GM12892 (cell line): ENCODE data around the gene ARIH2.
"Not testable (repeated sequence)": the region's sequence is repeated elsewhere in the genome, so short reads cannot be mapped to it uniquely, and the experiment has no call there.

Source experiments
- DNase-seq: peaks from one replicate; pipeline ENCODE4 v3.0.0; 2011; ENCODE audit not compliant: insufficient read length
- FAIRE-seq: peaks from 2 replicates; lab custom pipeline; 2011; peaks lifted over from hg19 to GRCh38; lab: Jason Lieb, UNC
- POLR2A ChIP-seq: IDR thresholded peaks from 2 replicates; pipeline ENCODE4 v1.6.1; 2011; ENCODE audit warnings: low read depth, low read length, control low read depth
- POLR2AphosphoS5 ChIP-seq: IDR thresholded peaks from 2 replicates; pipeline ENCODE4 v1.6.1; 2011; ENCODE audit warnings: low read depth, low read length, control low read depth
- TAF1 ChIP-seq: IDR thresholded peaks from 2 replicates; pipeline ENCODE4 v1.6.1; 2011; ENCODE audit warnings: low read depth, mild to moderate bottlenecking, control low read depth, low read length, borderline replicate concordance

The ARIH2 gene

GRCh38 chr3:49007771-49008528, 89.3 kb downstream of the ARIH2 start:
- FAIRE-seq: peak; percentile 40
- peak; percentile 86 for DNase-seq
- TF ChIP-seq POLR2AphosphoS5: no peak; the same call in 1 of the 2 replicates
- TF ChIP-seq POLR2A: no peak
- no peak for TF ChIP-seq TAF1

- DNase-seq, FAIRE-seq: not testable (repeated sequence)
These were observed 90.0 kb downstream of the ARIH2 start for GRCh38 chr3:49008627-49009026.

DNA sequence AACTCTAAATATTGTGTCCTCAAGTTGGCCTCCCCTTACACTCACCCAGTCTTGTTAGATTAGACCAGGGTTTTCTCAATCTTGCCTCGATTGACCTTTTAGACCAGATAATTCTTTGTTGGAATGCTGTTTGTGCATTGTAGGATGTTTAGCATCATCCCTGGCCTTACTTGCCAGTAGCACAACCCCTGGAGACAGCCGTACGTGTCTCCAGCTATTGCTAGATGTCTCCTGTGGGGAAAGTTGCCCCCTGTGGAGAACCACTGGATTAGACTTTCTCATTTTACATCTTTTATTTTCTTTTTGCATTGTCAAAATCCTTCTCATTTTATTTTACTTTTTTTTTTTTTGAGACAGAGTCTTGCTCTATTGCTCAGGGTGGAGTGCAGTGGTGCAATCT, 90.8 kb downstream of the ARIH2 start:
- FAIRE-seq (no peak), DNase-seq (no peak)
- TF ChIP-seq TAF1 (no peak), POLR2AphosphoS5 (no peak), POLR2A (no peak)

- no peak for TF ChIP-seq POLR2A
- no peak for TF ChIP-seq POLR2AphosphoS5
- no peak for TF ChIP-seq TAF1
- DNase-seq: no peak
- no peak for FAIRE-seq
These were observed 93.9 kb downstream of the ARIH2 start for GRCh38 chr3:49012441-49013017.

GRCh38 chr3:49013113-49013737, 94.6 kb downstream of the ARIH2 start:
- peak; percentile 1; the same call in 1 of the 2 replicates for TF ChIP-seq POLR2A
- no peak for TF ChIP-seq TAF1
- peak; percentile 71 for TF ChIP-seq POLR2AphosphoS5
- DNase-seq: no peak
- FAIRE-seq: no peak

DNA sequence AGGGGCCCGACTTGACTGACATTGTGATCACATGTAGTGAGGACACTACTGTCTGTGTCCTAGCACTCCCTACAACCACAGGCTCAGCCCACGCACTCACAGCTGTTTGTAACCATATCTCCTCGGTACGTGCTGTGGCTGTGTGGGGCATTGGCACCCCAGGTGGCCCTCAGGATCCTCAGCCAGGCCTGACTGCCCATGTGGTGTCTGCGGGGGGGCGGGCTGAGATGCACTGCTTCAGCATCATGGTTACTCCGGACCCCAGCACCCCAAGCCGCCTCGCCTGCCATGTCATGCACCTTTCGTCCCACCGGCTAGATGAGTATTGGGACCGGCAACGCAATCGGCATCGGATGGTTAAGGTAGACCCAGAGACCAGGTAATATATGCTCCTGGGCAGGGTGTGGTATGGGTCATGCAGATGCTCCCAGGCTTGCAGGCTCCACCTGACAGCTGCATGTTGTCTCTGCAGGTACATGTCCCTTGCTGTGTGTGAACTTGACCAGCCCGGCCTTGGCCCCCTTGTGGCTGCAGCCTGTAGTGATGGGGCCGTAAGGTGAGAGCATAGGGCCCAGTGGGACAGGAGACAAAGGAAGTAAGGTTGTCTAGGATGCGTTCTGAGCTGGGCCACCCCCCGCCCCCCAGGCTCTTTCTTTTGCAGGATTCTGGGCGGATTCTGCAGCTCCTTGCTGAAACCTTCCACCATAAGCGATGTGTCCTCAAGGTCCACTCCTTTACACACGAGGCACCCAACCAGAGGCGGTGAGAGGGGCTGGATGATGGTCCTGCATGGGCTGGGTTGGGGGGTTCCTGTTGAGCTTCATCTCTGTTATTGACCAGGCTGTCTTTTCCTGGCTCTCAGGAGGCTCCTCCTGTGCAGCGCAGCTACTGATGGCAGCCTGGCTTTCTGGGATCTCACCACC, 95.4 kb downstream of the ARIH2 start:
- DNase-seq: peak; percentile 61
- FAIRE-seq: peak; percentile 44
- TF ChIP-seq TAF1: no peak
- peak; percentile 62 for TF ChIP-seq POLR2A
- no peak; the same call in 1 of the 2 replicates for TF ChIP-seq POLR2AphosphoS5

DNA sequence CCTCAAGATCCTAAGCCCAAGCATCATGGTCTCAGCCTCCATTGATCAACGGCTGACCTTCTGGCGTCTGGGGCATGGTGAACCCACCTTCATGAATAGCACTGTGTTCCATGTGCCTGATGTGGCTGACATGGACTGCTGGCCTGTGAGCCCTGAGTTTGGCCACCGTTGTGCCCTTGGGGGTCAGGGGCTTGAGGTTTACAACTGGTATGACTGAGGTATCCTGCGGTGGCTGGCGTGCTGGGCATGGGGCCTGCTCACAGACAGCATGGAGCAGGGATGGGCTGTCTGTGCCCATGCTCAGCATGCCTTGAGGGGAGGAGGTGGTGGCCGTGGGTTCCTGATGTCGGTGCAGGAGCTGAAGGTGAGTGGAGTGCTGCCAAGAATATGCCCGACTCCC, 96.4 kb downstream of the ARIH2 start:
- DNase-seq (no peak), FAIRE-seq (no peak)
- TF ChIP-seq TAF1: no peak
- TF ChIP-seq POLR2A: no peak
- TF ChIP-seq POLR2AphosphoS5: no peak; the same call in none of the 2 replicates

DNA sequence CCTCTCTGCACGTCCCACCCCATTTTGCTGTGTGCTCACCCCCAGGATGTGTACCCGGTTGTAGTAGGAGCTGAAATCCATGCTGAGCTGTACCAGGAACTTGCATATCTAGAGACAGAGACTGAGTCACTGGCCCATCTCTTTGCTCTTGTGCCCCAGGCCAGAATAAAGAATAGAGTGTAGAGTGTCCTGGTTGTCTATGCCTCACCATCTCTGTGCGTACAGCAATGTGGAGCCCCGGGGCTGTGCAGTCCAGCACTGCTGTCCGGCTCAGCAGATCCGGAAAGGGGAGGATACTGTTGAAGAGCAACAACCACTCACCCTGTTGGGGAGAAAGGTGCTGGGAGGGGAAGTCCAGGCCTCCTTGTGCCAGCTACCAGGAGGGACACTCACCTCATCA, 97.1 kb downstream of the ARIH2 start:
- no peak for FAIRE-seq
- no peak for TF ChIP-seq POLR2A
- TF ChIP-seq POLR2AphosphoS5: no peak; the same call in 1 of the 2 replicates
- no peak for TF ChIP-seq TAF1
- DNase-seq: no peak

- FAIRE-seq (no peak), DNase-seq (no peak)
- TF ChIP-seq POLR2AphosphoS5 (no peak), POLR2A (peak; percentile 66), TAF1 (no peak)
These were observed 98.0 kb downstream of the ARIH2 start for GRCh38 chr3:49016414-49017228.

DNA sequence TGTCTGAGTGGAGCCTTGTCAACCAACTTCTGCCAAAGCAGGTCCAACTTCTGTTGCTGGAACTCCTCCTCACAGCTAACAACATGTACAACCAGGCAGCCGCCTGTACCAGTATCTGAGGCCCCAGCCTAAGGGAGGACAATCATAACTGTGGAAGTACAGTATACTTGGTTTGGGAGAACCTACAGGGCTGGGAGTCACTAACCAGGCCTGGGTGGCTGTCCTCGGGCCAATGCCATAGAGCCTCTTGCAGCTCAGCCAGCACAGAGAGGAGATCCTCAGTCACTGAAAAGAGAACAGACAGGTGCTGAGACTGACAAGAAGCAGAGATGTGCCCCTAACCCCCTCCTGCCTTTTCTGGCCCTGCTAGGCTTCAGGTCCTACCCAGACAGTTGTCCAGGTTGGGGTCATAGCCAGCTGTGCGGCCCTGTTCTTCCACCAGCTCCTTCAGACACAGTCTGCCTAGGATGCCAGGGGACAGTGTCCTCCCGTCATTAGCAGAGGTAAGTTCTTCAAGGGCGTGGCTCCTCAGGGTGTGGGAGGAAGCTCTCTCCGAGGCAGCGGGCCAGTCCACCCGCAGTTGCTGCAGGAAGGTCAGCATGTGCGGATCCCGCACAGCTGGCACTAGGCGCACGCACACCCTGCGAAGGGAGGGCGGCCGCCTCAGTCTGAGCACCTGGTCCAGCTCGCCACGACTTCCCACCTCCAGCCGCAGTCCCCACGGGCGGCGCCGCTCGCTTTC, 98.8 kb downstream of the ARIH2 start:
- DNase-seq: no peak
- no peak for FAIRE-seq
- TF ChIP-seq TAF1 (no peak), POLR2AphosphoS5 (no peak), POLR2A (no peak)
